ENCODE measurements around the gene TMOD1. TPM values are rescaled to one million over a fixed set of nuclear protein-coding genes. Genes with fewer than 3 reads are reported as not detected.

Gene TMOD1
- total and polyA plus RNA-seq, 2 of the 13 experiments (the other 11 are each of a cell fraction or from before 2014, with no cell fraction given): 0.04 to 0.07 TPM

GRCh38 chr9:97519441-97519970 lies 18.0 kb downstream of the TMOD1 start:
- Histone ChIP-seq H3K79me2 (ENCODE audit: insufficient read depth, low read length) (no peaks in the 10 kb centered on the region), H3K9me3 (ENCODE audit: low read length) (no peaks in the 10 kb centered on the region), H3K4me2 (ENCODE audit: low read depth, low read length) (no peak overlapping the region), H3K27ac (ENCODE audit: extremely low read length, insufficient read depth, low read length) (no peak overlapping the region), H4K20me1 (ENCODE audit: insufficient read depth, low read length) (no peaks in the 10 kb centered on the region), H3K4me3 (replicated peaks in 1 of 3; ENCODE audit: insufficient read depth in 1 of 3, low read depth in 2 of 3, low read length in 3 of 3) (no peak overlapping the region), H3K4me1 (ENCODE audit: insufficient read depth, low read length) (no peaks in the 10 kb centered on the region), H3K27me3 (ENCODE audit: control insufficient read depth in 1 of 2, insufficient read depth in 2 of 2, low read length in 2 of 2) (peaks cover 3 to 43% of the 10 kb centered on the region in 2 experiments; a peak in 2 of 5 replicates), H2AFZ (ENCODE audit: low read length) (no peak overlapping the region), H3K9ac (ENCODE audit: insufficient read depth, low read depth, low read length) (no peak overlapping the region), H3K36me3 (replicated peaks in 1 of 2; ENCODE audit: control insufficient read depth in 1 of 2, insufficient read depth in 2 of 2, low read length in 2 of 2) (no peaks in the 10 kb centered on the region)
- in situ Hi-C loops (cut with HindIII; ENCODE audit: extremely low pct_ligation_motif_present, low pct_unique_long_range_greater_than_20kb): no loop called here
- BruUV-seq (replicated peaks): no TSS peak
- WGBS (ENCODE audit: low lambda C conversion rate): 39% methylated on average over 5 of the region's 11 CpGs
- FAIRE-seq: no peak
- intact Hi-C loops (cut with micrococcal nuclease; ENCODE audit: unreplicated experiment): no loop called here
- ChIA-PET POLR2A (no interaction called here), CTCF (ENCODE audit: low intra/inter-chr PET ratio, low total read pairs) (no interaction called here)
- ATAC-seq: no peak
- no peak for DNase-seq (ENCODE audit: low spot score)
- TF ChIP-seq PAX8 (CRISPR knock-in tag; IDR thresholded peaks at IDR 0.05; ENCODE audit: borderline replicate concordance) (no peak), ZNF256 (CRISPR knock-in tag; conservative IDR thresholded peaks at IDR 0.05) (no peak), ATM (IDR thresholded peaks at IDR 0.05; ENCODE audit: borderline replicate concordance) (no peak), ZFP1 (CRISPR knock-in tag; IDR thresholded peaks at IDR 0.05) (no peak), TP53 (CRISPR knock-in tag; conservative IDR thresholded peaks at IDR 0.05) (no peak), FOXK2 (IDR thresholded peaks at IDR 0.05) (no peak), YY1 (IDR thresholded peaks at IDR 0.05; ENCODE audit: insufficient read depth, insufficient replicate concordance, low read depth, low read length) (no peak), ZSCAN21 (CRISPR knock-in tag; IDR thresholded peaks at IDR 0.05; ENCODE audit: borderline replicate concordance) (no peak), POLR2AphosphoS5 (IDR thresholded peaks at IDR 0.05; ENCODE audit: low read depth, low read length) (no peak), ZFAT (CRISPR knock-in tag; conservative IDR thresholded peaks at IDR 0.05) (no peak), HMG20B (CRISPR knock-in tag; conservative IDR thresholded peaks at IDR 0.05) (no peak), ZNF546 (CRISPR knock-in tag; conservative IDR thresholded peaks at IDR 0.05) (no peak), BCL6 (CRISPR knock-in tag; IDR thresholded peaks at IDR 0.05) (no peak), ESRRA (CRISPR knock-in tag; IDR thresholded peaks at IDR 0.05; ENCODE audit: low read depth) (no peak), ZNF160 (CRISPR knock-in tag; IDR thresholded peaks at IDR 0.05) (no peak), RFX1 (IDR thresholded peaks at IDR 0.05) (no peak), TEF (CRISPR knock-in tag; IDR thresholded peaks at IDR 0.05) (no peak)
- TF ChIP-seq, protein P1, sequence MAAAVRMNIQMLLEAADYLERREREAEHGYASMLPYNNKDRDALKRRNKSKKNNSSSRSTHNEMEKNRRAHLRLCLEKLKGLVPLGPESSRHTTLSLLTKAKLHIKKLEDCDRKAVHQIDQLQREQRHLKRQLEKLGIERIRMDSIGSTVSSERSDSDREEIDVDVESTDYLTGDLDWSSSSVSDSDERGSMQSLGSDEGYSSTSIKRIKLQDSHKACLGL (CRISPR knock-in tag; IDR thresholded peaks at IDR 0.05): no peak
- TF ChIP-seq, protein P2, sequence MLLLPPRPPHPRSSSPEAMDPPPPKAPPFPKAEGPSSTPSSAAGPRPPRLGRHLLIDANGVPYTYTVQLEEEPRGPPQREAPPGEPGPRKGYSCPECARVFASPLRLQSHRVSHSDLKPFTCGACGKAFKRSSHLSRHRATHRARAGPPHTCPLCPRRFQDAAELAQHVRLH (CRISPR knock-in tag; IDR thresholded peaks at IDR 0.05; ENCODE audit: borderline replicate concordance, low read depth): no peak
